ENCODE data around the gene TFAP2E.

TFAP2E gene

GRCh38 chr1:35591211-35591610 is 18.1 kb downstream of the TFAP2E start:
- Histone ChIP-seq H3K9ac (ENCODE audit: low read depth, low read length, poor library complexity, severe bottlenecking) (no peak overlapping the region), H3K4me1 (ENCODE audit: insufficient read depth, low read length, poor library complexity, severe bottlenecking) (peaks cover 13% of the 10 kb centered on the region), H3K9me3 (ENCODE audit: insufficient read depth, low read depth, low read length) (no peaks in the 10 kb centered on the region), H3K9me2 (replicated peaks; ENCODE audit: low read depth, low read length) (no peaks in the 10 kb centered on the region), H3F3A (ENCODE audit: low read depth) (no peaks in the 10 kb centered on the region), H3K4me2 (ENCODE audit: low read depth, low read length, poor library complexity, severe bottlenecking) (no peak overlapping the region), H3K4me3 (ENCODE audit: low read length, poor library complexity, severe bottlenecking) (no peak overlapping the region), H2AFZ (ENCODE audit: low read length) (no peak overlapping the region), H3K27me3 (ENCODE audit: insufficient read depth, low read length, poor library complexity, severe bottlenecking) (no peaks in the 10 kb centered on the region), H3K36me3 (ENCODE audit: insufficient read depth, low read length) (peaks cover 9% of the 10 kb centered on the region; the same call in 1 of the 2 replicates), H4K20me1 (ENCODE audit: insufficient read depth, low read length, poor library complexity, severe bottlenecking) (no peaks in the 10 kb centered on the region), H3K79me2 (ENCODE audit: insufficient read depth, low read length) (no peaks in the 10 kb centered on the region)
- TF ChIP-seq CTCF (conservative IDR thresholded peaks at IDR 0.05; ENCODE audit: low read length) (no peak), EZH2phosphoT487 (IDR thresholded peaks at IDR 0.05; ENCODE audit: borderline replicate concordance) (no peak)

GRCh38 chr1:35592991-35593769 is 20.1 kb downstream of the TFAP2E start:
- Histone ChIP-seq H3K79me2 (ENCODE audit: insufficient read depth, low read length) (no peaks in the 10 kb centered on the region), H3K9ac (ENCODE audit: low read depth, low read length, poor library complexity, severe bottlenecking) (peak overlapping the region; percentile 13), H3K4me1 (ENCODE audit: insufficient read depth, low read length, poor library complexity, severe bottlenecking) (peaks cover 13% of the 10 kb centered on the region), H3K9me3 (ENCODE audit: insufficient read depth, low read depth, low read length) (no peaks in the 10 kb centered on the region), H3F3A (ENCODE audit: low read depth) (no peaks in the 10 kb centered on the region), H3K27me3 (ENCODE audit: insufficient read depth, low read length, poor library complexity, severe bottlenecking) (no peaks in the 10 kb centered on the region), H3K36me3 (ENCODE audit: insufficient read depth, low read length) (peaks cover 9% of the 10 kb centered on the region; the same call in 1 of the 2 replicates), H3K9me2 (replicated peaks; ENCODE audit: low read depth, low read length) (no peaks in the 10 kb centered on the region), H2AFZ (ENCODE audit: low read length) (no peak overlapping the region), H4K20me1 (ENCODE audit: insufficient read depth, low read length, poor library complexity, severe bottlenecking) (no peaks in the 10 kb centered on the region), H3K4me3 (ENCODE audit: low read length, poor library complexity, severe bottlenecking) (peak overlapping the region; percentile 11), H3K4me2 (ENCODE audit: low read depth, low read length, poor library complexity, severe bottlenecking) (peak overlapping the region; percentile 66)
- TF ChIP-seq EZH2phosphoT487 (IDR thresholded peaks at IDR 0.05; ENCODE audit: borderline replicate concordance) (no peak), CTCF (conservative IDR thresholded peaks at IDR 0.05; ENCODE audit: low read length) (no peak)

GRCh38 chr1:35594005-35594760 is 21.1 kb downstream of the TFAP2E start:
- TF ChIP-seq CTCF (conservative IDR thresholded peaks at IDR 0.05; ENCODE audit: low read length) (no peak), EZH2phosphoT487 (IDR thresholded peaks at IDR 0.05; ENCODE audit: borderline replicate concordance) (no peak)
- Histone ChIP-seq H3K4me3 (ENCODE audit: low read length, poor library complexity, severe bottlenecking) (no peak overlapping the region), H3K79me2 (ENCODE audit: insufficient read depth, low read length) (no peaks in the 10 kb centered on the region), H3K9me2 (replicated peaks; ENCODE audit: low read depth, low read length) (no peaks in the 10 kb centered on the region), H2AFZ (ENCODE audit: low read length) (no peak overlapping the region), H3K4me2 (ENCODE audit: low read depth, low read length, poor library complexity, severe bottlenecking) (no peak overlapping the region), H3K4me1 (ENCODE audit: insufficient read depth, low read length, poor library complexity, severe bottlenecking) (peaks cover 13% of the 10 kb centered on the region), H4K20me1 (ENCODE audit: insufficient read depth, low read length, poor library complexity, severe bottlenecking) (no peaks in the 10 kb centered on the region), H3K27me3 (ENCODE audit: insufficient read depth, low read length, poor library complexity, severe bottlenecking) (no peaks in the 10 kb centered on the region), H3F3A (ENCODE audit: low read depth) (no peaks in the 10 kb centered on the region), H3K36me3 (ENCODE audit: insufficient read depth, low read length) (peaks cover 14% of the 10 kb centered on the region; the same call in 1 of the 2 replicates), H3K9me3 (ENCODE audit: insufficient read depth, low read depth, low read length) (no peaks in the 10 kb centered on the region), H3K9ac (ENCODE audit: low read depth, low read length, poor library complexity, severe bottlenecking) (no peak overlapping the region)

Measured in Loucy (cell line).